ENCODE results near the gene JPT2.

- TF ChIP-seq EZH2phosphoT487 (IDR thresholded peaks at IDR 0.05; ENCODE audit: unreplicated experiment) = no peak
- no peak for TF ChIP-seq CTCF (conservative IDR thresholded peaks at IDR 0.05; ENCODE audit: low read depth in 2 of 2)
- TF ChIP-seq POLR2AphosphoS5 (IDR thresholded peaks at IDR 0.05; ENCODE audit: low read depth) = no peak
These were observed 36.8 kb upstream of the JPT2 start for GRCh38 chr16:1641261-1641660.
